HG02763 (cell line): Measurements from ENCODE around the gene CCDC27.

Source experiments
- ATAC-seq: cut with Tn5 transposase; IDR thresholded peaks from one replicate; pipeline ENCODE4 v1.9.1; 2021; ENCODE audit warnings: mild to moderate bottlenecking, moderate library complexity; ENCODE audit not compliant: unreplicated experiment

The CCDC27 gene

DNA sequence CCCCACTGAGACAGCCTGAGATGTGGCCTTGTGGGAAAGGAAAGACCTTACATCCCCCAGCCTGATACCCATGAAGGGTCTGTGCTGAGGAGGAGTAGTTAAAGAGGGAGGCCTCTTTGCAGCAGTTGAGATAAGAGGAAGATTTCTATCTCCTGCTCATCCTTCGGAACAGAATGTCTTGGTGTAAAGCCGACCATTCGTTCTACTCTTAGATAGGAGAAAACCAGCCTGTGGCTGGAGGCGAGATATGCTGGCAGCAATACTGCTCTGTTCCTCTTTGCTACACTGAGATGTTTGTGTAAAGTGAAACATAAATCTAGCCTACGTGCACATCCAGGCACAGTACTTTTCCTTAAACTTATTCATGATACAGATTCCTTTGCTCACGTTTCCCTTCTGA is 1.5 kb upstream of the CCDC27 start:
- no peak for ATAC-seq

DNA sequence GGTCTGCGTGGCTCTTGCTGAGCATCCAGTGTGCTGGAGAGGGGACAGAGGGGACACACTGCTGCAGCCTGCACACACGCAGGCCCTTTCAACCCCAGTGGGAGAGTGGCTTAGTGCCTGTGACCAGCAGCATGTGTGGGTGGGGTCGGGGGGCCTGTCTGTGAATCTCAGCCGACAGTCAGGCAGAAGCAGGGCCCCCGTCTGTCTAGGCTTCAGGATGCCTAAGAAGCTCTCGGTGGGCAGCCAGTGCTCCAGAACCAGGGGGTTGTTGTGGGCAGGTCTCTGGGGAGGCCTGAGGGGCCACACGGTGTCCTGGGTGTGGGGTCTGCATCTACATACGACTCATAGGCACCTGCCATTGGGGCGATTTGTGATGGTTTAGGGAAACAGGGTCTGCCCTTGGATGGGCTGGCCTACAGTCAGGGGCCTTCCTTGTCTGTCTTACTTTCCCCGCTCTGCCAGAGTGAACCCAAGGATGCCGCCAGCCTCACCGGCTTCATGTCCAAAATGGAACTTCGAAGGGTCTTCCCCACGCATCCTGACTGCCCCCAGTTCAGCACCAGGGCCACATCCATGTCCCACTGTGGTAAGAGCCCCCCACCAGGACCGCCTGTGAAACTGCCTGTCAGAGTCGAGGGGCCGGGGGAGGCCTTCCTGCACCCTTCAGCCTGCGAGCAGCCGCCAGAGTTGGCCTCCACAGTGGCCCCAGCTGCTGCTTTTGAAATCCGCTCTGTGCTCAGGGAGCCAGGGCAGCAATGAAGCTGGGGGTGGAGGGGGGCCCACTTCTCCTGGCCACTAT is 1.6 kb downstream of the CCDC27 start:
- ATAC-seq = no peak

DNA sequence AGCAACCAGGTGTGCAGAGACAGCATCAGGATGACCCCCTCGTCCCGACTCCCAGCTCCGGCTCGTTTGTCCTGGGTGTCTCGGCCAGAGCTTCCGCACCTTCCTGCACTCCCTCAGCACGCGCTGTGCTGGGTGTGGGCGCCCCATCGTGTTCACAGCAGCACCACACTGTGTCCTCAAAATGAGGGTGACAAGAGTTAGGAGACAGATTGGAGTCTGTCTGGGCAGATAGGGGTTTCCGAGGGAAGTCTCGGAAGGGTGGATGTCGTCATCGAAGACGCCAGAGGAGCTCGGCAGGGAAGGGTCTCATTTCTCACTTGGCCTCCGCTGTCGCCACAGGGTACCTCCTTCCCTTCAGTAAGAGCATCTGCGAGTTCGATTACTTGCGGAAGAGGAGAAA is 4.1 kb downstream of the CCDC27 start:
- ATAC-seq = no peak

DNA sequence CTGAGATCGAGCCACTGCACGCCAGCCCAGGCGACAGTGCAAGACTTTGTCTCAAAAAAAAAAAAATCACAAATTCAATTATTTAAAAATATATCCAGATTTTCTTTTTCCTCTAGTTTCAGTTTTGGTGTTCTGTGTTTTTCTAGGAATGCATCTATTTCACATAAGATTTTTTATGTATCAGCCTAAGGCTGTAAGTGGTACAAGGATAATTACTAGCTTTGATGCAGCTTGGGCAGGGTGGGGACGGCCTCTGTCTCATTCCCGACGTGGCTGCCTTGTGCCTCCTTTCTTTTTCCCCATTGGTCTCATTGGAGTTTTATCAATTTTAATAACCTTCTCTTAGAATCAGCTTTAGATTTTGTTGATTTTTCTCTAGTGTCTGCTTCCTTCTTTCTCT is 6.9 kb downstream of the CCDC27 start:
- ATAC-seq = no peak

DNA sequence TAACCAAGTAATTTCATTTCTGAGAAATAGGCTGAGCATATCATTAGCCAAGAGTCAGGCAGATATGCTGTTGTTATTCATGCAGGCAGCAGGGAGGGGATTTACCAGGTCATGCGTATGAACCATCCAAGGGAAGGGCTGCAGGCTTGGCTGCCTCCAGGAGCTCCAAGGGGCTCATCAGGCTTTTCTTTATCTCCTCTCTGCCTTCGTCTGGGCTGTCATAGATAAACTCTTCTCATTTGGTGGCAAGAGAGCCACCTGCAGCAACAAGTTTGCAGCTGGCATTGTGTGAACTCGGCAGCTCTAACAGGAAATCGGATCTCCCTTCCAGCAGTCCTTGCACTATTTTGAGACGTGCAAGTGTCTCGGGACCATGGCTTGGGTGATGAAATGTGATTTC is 7.5 kb downstream of the CCDC27 start:
- ATAC-seq = no peak

DNA sequence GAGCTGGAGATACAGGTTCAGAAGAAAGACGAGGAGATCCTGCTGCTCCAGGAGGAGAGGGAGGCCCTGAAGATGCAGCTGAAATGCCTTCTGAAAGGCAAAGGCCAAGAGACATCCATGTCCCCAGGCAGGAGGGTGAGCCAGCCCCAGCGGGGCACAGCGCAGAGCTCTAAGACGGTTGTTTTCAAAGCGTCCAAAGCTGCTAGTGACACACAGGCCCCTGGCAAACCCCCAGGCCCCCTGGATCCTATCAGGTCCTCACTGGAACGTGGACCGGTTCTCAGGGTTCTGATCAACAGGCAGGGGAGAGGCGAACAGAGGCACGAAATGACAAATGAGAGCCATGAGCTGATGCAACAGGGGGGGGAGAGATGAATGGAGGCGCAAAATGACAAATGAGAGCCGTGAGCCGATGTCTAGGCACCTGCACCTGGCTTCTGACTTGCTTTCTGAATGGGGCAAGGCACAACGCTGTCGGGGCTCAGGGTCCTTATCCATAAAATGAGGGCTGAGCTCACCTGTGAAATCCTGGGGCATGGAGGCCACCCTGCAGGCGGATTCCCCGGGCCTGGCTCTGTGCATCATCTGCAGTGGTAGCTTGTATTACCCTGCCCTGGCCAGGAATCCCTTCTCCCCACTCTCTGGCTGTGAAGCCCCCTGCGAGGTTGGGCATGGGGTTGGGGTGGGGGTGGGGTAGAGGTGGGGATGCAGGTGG is 9.2 kb downstream of the CCDC27 start:
- no peak for ATAC-seq

DNA sequence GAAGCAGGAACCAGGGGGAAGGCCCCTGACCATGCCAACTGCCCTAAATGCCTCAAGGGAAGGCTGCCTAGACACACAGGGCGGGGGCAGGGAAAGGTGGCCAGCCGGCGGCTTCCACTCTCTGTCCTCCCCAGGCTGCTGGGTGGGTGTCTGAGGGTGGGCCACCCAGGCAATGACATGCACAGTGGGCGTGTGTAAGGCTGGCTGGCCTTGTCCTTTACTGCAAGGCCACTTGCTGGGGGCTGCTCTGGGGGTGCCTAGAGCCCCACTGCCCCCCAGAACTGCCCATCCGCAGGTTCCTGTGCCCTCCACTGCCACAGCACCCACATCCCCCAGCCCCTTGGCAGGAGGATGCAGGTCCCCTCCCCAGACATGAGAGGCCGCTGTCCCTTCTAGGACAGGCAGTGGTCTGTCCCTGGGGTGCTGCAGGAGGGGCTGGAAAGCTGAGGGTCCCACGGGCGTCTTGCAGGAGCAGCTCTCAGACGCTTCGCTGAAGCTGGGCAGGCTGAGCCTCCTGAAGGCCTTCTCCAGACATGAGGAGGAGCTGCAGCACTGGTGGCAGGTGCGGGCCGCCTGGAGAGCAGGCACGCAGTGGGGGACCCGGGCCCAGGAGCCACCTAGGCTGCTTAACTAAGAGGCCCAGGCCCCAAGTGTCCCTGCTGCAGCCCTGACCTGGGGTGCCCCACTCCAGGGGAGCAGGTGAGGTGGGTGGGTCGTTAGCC is 10.1 kb downstream of the CCDC27 start:
- ATAC-seq = no peak

DNA sequence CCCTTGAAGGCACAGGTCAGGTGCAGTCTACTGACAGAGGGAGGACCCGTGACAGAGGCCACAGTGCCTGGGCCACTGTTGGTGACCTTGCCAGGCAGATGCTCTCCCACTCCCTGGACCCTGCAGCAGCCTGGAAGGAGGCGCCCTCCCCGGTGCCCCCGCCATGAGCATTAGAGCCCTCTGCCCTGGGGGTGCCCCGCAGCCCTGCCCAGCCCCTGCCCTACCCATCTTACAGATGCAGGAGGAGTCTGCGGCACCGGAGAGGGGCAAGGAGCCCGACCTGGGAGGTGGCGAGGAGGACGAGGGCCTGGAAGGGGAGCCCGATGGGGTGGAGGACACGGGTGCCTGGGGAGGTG is 10.6 kb downstream of the CCDC27 start:
- ATAC-seq = no peak

DNA sequence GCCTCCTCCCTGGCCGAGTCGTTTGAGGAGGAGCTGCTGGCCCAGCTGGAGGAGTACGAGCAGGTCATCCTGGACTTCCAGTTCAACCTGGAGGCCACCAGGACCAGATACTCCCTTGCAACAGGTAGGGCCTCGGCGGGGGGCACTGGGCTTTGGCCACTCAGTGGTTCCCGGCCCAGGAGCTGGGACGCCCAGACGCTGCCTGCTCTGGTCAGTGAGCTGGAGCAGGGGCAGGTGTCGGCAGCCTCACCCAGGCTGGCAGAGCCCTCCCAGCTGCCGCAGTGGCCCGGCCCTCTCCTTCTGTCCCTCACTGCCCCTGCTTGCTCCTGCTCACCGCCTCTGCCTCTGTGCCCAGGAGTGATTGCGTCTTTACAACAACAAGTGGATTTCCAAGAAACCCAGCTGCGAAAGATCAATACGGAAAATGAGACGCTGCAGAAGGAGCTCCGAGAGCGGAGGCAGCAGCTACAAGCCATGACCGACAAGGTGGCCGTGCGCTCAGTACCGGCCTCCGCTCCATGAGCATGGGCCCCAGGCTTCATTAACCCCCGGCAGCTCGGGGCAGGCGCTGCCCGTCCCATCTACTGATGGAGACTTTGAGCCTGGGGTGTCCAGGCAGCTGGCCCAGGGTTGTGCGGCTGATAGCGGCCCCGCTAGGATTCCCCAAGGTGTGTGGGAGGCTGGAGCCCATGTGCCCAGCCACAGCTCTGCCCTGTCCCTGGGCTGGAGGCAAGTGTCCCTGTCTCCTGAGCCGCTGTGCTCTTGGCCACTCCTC is 11.3 kb downstream of the CCDC27 start:
- no peak for ATAC-seq

DNA sequence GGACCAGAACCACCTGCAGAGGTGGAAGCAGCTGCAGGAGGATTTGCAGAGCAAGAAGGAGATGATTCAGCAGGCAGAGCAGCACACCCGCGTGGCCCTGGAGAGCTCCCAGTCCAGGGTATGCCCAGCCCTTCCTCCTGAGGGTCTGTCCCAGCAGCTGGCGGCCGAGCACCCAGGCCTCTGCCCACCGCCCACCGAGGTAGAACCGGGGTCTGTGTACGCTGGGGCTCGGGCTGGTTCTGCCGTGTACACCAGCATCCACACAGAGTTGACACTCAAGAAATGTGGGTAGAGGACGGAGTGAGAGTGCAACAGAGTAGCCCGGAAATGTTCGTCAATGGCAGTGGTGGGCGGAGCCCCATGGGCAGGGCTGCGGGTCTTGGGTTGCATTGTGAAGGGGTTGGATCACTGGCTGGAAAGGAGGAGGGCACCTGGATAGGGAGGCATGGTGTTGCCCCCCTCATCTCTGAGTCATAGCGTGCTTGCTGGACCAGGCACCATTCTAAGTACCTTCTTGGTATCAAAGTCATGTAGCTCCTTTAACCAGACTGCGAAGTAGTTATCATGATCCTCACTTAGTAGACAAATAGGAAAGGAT is 15.2 kb downstream of the CCDC27 start:
- no peak for ATAC-seq

DNA sequence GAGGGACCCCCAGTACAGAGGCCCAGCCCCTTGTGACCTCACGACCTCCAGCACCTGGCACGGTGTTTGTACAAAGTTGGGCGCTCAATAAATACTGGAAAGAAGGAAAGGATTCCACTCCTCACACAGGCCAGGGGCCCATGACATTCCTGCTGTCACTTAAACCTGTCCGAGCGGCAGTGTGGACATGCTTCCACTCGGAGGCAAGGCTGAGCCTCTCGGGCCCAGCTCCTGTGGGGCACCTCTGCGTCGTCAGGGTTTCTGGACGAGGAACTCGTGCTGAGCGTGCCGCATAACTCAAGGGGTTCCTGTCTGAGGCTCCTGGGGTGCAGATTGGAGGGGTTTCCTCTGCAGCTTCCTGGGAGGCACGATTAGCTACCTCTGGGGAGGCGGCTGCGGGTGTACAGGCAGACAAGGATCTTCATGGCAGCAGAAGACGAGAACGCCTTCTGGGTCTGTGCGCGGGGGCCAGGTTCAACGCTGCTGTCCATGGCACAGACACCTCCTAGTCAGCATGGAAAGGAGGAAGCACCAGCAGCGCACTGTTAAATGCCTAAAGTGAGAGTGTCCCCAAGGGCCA is 16.7 kb downstream of the CCDC27 start:
- no peak for ATAC-seq

DNA sequence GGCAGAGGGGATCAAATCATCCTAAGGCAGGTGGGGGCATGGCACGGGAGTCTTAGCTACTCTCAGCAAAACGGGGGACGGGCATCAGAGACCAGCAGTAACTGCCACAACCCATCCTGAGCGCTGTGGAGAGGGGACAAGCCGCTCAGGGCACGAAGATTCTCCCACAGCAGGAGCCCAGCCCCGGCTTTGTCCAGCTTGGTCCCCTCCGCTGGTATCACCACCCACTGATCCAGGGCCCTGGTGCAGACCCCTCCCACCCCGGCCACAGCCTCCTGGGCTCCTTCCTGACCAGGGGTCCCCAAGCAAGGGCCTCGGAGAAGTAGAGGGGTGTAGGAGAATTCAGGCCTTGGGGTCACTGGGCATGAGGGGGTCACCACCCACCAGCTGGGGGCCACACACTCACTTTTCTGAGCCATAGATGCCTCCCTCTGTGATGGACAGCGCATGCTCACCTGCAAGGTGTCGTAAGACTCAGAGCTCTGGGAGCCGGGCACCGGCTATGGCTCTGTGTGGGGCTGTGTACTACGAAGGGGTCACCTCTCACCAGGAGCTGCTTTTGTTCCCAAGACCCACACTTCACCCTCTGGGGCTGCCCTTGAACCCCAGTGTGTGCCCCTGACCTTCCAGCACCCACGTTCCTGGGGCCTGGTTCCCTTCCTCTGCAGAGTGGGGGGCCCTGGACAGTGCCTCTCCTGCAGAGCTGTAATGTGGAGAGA is 18.0 kb downstream of the CCDC27 start:
- ATAC-seq = no peak

DNA sequence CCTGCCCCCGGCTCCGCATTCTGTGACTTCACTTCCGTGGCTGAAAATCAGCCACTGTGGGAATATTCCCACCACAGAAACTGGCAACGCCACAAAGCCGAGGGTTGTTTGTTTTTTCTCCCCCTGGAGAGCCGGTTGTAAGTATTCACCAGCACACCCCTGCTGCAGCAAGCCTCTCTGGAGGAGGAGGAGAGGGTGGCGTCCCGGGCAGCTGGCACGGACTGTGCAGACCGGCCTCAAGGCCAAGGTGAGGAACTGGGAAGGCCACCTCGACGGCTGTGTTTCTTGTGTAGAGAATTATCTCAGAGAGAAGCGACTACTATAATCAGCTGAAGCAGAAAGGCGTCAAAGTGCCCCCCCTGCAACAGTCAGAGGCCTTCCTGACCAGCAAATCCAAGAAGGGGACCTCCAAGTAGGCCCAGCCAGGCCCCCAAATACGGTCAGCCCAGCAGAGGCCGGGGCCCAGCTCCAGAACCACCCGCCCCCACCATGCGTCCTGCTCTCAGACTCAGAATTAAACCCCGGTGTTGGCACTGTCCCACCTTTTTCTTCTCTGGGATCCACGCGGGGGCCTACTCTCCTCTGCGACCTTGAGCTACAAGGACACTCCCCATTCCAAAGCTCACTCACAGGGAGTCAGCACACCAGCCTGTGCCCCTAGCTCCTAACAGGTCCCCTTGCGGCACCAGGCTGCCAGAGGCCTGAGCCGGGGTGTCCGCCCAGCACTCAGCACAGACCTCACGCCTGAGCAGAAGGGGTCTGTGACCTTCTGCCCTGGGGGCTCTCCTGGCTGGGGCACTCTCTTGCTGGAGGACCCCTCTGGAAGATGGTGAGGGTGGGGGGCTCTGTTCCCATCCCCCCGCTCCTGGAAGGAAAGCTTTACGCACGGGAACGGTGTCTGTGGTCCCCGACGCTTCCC is 19.1 kb downstream of the CCDC27 start:
- no peak for ATAC-seq

DNA sequence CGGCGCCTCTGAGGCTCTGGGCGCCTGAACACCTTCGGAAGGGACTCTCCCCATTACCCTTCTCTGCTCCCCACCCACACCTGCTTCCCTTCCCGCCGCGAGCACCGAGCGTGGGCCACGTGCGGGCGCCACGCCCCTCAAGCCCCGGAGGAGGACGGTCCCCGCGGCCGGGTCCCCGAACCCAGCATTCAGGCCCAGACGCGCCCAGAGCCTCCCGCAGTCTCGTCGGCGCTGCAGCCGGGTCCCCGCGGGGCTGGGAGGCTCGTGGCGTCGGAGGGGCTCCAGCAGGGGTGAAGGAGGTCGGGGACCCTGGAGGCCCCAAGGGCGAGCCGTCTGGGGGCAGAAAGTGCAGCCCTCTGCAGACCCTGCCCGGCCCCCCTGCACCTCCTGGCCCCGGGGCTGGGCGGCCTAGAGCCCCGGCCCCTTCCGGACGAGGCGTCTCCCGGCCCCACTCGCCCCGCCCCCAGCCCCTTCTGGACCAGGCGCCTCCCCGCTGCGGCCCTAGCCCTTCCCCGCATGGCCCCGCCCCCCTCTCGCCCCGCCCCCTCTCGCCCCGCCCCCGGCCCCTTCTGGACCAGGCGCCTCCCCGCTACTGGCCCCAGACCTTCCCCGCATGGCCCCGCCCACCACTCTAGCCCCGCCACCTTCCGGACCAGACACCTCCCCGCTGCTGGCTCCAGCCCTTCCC is 19.9 kb downstream of the CCDC27 start:
- peak; percentile 49 for ATAC-seq

DNA sequence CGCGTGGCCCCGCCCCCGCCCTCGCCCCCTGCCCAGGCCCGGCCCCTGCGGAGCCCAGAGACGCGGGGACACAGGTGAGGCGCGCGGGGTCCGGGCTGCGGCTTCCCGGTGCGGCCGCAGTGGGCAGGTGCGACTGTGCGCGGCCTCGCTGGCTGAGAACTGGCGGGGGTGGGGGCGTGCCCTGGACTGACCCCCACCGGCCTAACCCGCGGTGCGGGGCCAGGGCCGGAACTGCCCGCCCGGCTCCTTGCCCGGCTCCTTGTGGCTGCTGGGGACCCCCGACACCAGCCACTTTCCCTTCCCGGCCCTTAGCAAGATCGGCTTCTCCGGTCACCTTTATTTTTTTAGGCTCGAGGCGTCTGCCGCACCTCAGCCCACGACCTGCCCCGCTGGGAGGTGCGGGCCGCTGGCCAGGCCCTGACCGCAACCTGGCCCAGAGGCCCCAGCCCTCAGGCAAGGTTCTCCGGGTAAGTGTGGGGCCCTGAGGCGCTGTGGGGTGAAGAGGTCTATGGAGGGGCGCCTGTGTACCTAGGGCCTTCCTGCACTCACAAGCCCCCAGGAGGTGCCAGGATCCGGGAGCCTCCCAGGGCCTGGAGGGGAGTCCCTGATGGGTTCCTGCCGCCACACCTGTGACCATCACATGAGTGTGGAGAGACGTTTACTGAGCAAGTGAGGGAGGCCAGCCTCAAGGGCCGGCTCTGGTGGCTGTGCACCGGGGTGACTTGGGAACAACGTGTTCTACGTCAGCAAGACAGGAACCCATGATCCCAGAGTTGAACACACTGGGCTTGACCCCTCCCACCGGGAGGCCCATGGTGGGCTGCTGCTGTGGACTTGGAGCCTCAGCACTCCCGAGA is 20.7 kb downstream of the CCDC27 start, which contains the start of gene SMIM1:
Gene SMIM1, plus strand, starts transcription at position 35 of the 857 bp plus-strand sequence. CDS start 2,625 bp downstream, outside the sequence.
- ATAC-seq = peak; percentile 8

DNA sequence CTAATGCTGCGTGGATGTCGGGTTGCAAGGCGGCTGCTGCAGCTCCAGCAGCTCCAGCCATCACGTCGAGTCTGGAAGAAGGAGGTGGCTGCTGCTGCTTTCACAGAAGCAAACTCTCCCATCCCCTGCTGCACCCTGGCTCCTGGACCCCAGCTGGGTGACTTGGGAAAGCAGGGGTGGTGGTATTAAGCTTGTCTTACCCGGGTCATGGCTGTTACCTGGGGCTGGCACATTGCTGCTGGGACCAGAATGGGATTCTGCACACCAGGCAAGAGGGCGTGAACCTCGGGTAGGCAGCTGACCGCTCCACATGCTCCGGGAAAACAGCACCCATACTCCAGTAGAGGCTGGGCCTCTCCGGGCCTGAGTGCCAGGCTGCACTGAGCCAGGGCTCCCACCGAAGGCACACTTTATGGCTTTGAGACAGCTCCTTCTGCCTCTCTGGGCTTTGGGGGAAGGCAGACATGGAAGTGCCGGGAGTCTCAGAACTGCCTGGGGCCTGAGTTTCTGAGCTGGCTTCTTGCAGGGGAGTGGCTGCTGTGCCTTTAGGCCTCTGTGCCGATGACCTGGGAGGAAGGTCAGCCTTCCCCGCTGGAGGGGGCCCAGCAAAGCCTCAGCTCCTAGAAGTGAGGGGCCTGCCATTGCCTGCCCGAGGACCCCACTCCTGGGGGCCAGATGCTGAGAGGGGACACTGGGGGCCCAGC is 21.5 kb downstream of the CCDC27 start:
- no peak for ATAC-seq
